Activated effector memory CD4-positive, alpha-beta T cell treated with Interleukin-2 at 50 U/mL for 16 hours (primary cell): ENCODE data around the gene P2RY8.
"Not testable (repeated sequence)": the region's sequence is repeated elsewhere in the genome, so short reads cannot be mapped to it uniquely, and the experiment has no call there.

Experiments
- DNase-seq: peaks from one replicate; pipeline ENCODE4 v3.0.0-alpha.2; 2020

Gene P2RY8

GRCh38 chrX:1516596-1517104 is 20.3 kb downstream of the P2RY8 start:
- DNase-seq = no peak

GRCh38 chrX:1511829-1512228 is 25.2 kb downstream of the P2RY8 start:
- no peak for DNase-seq

GRCh38 chrX:1511150-1511549 is 25.8 kb downstream of the P2RY8 start:
- DNase-seq = no peak

- no peak for DNase-seq
Observed at GRCh38 chrX:1507511-1508463, 29.2 kb downstream of the P2RY8 start.

- DNase-seq = no peak
Observed at GRCh38 chrX:1506916-1507315, 30.1 kb downstream of the P2RY8 start.

DNA sequence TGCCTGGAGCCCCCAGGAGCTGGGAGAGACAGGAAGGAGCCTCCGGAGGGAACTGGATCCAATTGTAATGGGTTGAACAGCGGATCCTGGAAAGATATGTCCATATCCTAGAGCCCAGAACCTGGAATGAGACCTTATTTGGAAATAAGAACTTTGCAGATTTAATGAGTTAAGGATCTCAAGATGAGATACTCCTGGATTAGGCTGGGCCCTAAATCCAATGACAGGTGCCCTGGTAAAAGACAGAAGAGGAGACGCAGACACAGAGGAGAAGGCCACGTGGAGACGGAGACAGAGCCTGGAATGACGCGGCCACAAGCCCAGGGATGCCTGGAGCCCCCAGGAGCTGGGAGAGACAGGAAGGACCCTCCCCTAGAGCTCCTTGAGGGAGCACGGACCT is 34.1 kb downstream of the P2RY8 start:
- no peak for DNase-seq

GRCh38 chrX:1502241-1502640 is 34.7 kb downstream of the P2RY8 start:
- DNase-seq = no peak

DNA sequence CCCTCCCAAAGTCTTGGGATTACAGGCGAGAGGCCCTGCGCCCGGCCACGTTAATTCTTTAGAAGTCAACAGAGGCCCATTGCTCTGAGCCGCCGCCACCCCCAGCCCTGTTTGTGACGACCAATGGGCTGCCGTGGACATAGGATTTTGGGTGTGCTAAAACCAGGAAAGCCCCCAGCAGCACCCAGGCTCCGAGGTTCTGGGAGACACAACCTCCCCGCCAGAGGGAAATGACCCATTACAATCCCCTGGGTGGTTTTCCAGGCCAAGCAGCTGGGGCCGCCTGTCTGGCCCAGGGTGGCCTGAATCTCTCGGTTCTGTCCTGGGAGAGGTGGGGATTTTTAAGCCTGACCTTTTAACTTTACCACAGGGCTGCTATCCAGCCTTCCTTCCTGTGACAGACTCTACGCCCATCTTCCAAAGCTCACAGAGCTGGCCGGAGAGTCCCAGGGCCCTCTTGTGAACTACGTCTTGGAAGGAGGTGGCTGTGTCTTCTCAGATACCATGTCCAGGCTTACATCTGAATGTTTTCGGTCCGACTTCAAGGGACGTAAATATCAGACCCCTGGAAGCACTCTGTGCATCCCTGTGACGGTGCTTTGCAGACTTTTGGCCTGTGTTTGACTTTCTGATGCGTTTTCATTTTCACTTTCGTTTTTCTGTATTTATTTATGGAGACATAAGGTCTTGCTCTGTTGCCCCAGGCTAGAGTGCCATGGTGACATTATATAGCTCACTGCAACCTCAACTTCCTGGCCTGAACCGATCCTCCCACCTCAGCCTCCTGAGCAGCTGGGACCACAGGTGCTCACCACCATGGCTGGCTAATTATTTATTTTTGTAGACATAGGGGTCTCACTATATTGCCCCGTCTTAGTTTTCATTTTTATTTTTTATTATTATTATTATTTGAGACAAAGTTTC is 36.0 kb downstream of the P2RY8 start:
- DNase-seq = no peak

DNA sequence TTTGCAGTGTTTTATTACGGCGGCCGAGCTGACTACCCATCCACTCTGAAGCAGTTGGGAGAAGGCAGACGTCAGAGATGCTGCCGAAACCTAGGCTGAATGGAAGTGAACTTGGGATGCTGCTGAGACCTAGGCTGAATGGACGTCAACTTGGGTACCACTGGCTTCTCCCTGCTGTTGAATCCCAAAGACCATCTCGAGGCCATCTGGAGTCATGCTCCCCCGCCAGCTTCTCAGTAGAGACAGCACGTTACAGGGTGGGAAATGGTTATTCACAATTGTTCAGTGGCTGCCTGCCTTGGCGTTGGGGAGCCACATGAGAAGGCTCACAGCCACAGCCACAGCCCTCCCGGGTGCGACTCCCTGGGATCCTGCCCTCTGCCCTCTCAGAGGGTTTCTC is 40.9 kb downstream of the P2RY8 start:
- DNase-seq = no peak

GRCh38 chrX:1493877-1494510 is 43.0 kb downstream of the P2RY8 start:
- no peak for DNase-seq

GRCh38 chrX:1493412-1493811 is 43.6 kb downstream of the P2RY8 start:
- DNase-seq = no peak

DNA sequence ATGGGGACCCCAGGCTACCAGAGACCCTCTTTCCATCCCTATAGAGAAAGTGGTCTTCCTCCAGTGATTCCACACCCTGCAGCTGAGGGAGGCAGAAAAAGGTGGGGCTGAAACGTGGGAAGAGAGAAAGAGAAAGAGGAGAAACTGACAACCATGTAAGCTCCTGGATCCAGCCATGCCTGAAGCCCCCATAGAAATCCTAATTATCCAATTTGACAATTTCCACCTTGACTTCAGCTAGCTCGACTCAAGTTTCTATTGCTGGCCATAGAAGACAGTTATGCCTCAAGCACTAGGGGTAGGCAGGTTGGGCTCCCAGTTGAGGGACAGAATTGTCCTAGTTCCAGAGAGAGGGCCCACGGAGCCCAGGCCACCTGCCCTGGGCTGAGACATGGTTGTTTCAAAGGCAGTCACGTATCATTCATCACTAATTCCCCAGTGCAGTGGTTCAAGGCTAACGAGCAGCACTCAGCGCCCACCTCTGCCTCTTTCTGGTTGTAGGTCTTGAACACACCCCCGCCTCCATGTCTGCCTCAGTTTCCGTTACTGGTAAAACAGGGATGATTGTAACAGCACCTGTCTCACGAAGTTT is 44.5 kb downstream of the P2RY8 start:
- DNase-seq = no peak

GRCh38 chrX:1491851-1492349 is 45.1 kb downstream of the P2RY8 start:
- peak; percentile 54 for DNase-seq

DNA sequence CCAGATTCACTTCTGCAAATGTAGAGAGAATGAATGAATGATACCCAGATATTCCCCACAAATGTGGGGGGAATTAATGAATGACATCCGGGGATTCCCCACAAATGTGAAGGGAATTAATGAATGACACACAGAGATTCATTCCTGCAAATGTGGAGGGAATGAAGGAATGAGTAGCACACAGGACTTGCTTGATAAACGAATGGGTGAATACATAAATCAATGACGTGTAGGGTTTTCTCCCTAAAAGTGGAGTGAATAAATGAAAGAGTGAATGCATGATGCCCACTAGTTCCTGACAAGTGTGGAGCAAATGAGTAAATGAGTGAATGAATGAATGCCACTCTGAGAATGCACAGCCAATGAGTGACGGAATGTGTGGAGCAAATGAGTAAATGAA is 45.7 kb downstream of the P2RY8 start:
- not testable (repeated sequence) for DNase-seq

GRCh38 chrX:1490723-1491122 is 46.3 kb downstream of the P2RY8 start:
- DNase-seq = not testable (repeated sequence)

DNA sequence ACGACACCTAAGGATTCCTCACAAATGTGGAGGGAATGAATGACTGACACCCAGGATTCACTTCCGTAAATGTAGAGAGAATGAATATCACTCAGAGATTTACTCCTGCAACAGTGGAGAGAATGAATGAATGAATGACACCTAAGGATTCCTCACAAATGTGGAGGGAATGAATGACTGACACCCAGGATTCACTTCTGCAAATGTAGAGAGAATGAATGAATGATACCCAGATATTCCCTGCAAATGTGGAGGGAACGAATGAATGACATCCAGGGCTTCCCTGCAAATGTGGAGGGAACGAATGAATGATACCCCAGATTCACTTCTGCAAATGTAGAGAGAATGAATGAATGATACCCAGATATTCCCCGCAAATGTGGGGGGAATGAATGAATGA is 47.6 kb downstream of the P2RY8 start:
- DNase-seq = not testable (repeated sequence)

DNA sequence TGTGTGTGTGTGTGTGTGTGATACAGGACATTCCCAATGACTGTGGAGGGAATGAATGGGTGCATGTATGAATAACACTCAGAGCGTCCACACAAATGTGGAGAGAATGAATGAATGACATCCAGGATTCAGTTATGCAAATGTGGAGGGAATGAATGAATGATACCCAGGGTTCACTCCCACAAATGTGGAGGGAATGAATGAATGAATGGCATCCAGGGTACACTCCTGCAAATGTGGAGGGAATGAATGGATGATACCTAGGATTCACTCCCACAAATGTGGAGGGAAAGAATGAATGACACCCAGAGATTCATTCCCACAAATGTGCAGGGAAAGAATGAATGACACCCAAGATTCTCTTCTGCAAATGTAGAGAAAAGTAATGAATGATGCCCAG is 48.2 kb downstream of the P2RY8 start:
- no peak for DNase-seq

GRCh38 chrX:1488141-1488540 is 48.8 kb downstream of the P2RY8 start:
- no peak for DNase-seq

- no peak for DNase-seq
Observed at GRCh38 chrX:1487401-1487800, 49.6 kb downstream of the P2RY8 start.

DNA sequence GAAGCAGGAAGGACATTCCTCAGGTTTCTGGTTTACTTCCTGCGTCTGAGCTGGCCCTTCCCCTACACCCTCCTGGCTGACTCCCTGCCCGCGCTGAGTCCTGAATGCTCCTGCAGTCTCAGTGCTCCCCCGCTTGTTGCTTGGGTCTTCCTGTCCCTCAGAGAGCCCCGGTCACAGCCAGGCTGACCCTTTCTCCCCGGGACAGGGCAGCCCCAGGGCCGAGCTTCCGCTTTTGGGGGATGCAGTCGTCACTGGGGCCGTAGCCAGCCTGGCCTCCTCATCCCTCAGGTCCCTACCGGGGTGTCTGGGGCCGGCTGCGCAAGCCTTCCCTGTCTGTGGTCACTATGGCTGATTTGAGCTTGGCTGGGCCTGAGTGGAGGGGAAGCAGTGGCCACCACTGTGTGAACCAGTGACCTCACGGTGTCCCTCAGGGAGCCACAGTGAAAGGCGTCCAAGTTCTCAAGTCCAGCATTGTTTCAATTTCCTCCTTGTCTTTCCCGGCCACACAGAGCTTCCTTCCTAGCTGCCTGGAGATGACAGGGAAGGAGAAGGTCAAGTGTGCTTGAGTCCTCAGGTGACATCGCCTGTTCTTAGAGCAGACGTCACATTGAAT is 50.1 kb downstream of the P2RY8 start:
- no peak for DNase-seq

DNA sequence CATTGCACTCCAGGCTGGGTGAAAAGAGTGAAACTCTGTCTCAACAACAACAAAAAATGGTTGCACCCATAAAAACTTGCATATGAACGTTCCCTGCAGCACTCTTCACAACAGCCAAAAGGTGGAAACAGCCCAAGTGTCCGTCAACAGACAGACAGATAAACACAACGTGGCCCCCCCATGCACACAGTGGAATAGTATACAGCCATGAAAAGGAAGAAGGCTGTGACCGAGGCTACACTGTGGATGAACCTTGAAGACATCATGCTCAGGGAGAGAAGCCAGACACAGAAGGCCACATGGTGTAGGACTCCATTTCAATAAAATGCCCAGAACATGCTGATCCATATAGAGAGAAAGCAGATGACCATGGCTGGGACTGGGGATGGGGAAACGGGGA is 50.8 kb downstream of the P2RY8 start:
- no peak for DNase-seq

DNA sequence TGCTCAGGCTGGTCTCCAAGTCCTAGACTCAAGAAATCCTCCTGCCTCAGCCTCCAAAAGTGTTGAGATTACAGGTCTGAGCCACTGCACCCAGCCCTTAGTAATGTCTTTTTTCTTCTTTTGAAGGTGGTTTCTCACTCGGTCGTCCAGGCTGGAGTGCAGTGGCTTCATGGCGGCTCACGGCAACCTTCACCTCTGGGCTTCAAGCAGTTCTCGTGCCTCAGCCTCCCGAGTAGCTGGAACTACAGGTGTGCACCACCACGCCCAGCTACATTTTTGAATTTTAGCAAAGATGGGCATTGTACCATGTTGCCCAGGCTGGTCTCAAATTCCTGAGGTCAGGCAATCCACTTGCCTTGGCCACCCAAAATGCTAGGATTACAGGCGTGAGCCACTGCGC is 52.0 kb downstream of the P2RY8 start:
- DNase-seq = no peak
